HG03378 (cell line): ENCODE data around the gene POMT1.
"Not testable (repeated sequence)": the region's sequence is repeated elsewhere in the genome, so short reads cannot be mapped to it uniquely, and the experiment has no call there.

Experiments
- ATAC-seq: cut with Tn5 transposase; IDR thresholded peaks from one replicate; pipeline ENCODE4 v1.9.1; 2021; ENCODE audit warnings: mild to moderate bottlenecking, moderate library complexity; ENCODE audit not compliant: unreplicated experiment

POMT1 gene

GRCh38 chr9:131502781-131503625 is at the start of gene POMT1:
Gene POMT1 (plus strand): TSS chr9:131502918. CDS start chr9:131504219, 1,301 bp downstream.
- peak; percentile 60 for ATAC-seq

DNA sequence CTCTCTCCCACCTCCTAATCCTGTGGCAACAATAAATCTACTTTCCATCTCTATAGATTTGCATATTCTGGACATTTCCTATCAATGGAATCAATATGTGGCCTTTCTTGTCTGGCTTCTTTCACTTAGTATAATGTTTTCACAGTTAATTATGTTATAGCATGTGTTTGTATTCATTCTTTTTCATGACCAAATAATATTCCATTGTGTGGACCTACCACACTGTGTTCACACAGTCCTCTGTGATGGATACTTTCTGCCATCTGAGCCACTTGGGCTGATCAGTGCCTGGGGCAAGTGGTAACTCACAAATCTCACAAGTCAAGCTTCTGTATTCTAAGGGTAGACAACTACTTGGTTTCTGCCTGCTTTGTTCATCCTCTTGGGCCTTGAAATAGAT is 48.7 kb upstream of the POMT1 start:
- ATAC-seq, result no peak

DNA sequence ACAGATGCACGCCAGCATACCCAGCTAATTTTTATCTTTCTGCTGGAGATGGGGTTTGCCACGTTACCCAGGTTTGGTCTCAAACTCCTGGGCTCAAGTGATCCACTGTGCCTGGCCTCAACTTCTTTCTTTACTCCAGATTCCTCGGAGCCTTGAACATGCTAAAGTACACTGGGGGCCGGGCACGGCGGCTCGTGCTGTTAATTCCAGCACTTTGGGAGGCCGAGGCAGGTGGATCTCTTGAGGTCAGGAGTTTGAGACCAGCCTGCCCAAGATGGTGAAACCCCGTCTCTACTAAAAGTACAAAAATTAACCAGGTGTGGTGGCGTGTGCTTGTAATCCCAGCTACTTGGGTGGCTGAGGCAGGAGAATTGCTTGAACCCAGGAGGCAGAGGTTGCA is 47.1 kb upstream of the POMT1 start:
- ATAC-seq, result not testable (repeated sequence)

GRCh38 chr9:131457746-131458145 is 45.0 kb upstream of the POMT1 start:
- ATAC-seq, result no peak

DNA sequence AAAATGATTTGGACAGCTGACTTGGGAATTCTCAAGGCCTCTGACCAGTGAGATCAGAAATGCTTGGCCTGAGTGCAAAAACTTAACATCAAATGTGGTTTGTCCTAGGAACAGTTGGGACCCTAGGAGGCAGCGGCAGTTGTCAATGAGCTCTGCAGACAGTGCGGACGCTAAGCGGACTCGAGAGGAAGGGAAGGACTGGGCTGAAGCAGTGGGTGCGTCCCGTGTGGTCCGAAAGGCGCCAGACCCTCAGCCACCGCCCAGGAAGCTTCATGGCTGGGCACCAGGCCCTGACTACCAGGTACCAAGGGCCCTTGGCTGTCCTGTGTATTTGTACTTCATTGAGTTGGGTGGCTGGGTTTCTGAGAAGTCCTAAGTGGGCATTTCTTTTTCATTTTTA is 43.7 kb upstream of the POMT1 start:
- no peak for ATAC-seq

GRCh38 chr9:131461166-131461565 is 41.6 kb upstream of the POMT1 start:
- no peak for ATAC-seq

- ATAC-seq, result no peak
Observed at GRCh38 chr9:131464354-131465000, 38.2 kb upstream of the POMT1 start.

DNA sequence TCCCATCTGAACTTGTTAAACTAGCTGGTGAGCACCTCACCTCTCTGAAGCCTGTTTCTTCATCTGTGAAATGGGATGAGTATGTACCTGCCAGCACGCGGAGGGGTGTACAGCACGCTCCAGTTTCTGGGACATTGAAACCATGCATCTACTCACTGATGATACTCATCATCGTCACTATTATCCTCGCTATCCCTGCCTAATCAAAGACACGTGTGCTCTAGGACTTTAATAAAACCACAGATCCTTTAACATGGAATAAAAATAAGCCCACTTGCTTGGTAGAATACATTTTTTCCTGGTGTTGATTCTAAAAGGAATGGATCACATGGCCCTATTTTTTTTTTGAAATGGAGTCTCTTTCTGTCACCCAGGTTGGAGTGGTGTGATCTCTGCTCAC is 37.3 kb upstream of the POMT1 start:
- ATAC-seq, result no peak

DNA sequence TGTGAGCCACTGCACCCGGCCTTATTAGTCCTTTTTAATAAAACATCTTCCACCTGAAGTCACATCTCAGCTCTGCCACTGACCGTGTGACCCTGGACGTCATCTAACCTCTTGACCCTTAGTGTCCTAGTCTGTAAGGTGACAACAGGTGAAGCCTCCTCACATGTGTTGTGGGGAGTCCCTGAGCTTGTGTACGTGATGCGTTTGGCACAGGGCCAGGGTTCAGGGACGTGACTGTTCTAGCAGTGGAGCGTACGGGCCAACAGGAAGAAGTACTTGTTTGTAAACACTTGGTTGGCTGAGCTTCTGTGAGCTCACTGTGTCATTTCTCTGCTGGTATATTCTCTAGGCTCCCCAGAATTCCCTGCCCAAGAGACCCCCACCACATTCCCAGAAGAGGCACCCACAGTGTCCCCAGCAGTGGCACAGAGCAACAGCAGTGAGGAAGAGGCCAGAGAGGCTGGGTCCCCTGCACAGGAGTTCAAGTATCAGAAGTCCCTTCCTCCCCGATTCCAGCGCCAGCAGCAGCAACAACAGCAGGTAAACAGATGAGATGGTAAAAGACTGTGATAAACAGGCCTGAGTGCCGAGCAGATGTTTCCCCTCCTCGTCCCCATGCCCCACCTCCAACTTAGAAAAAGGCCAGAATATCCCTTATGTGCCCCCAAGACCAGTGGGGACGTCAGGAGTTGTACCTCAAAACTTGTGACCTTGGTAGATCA is 35.3 kb upstream of the POMT1 start:
- ATAC-seq, result no peak

DNA sequence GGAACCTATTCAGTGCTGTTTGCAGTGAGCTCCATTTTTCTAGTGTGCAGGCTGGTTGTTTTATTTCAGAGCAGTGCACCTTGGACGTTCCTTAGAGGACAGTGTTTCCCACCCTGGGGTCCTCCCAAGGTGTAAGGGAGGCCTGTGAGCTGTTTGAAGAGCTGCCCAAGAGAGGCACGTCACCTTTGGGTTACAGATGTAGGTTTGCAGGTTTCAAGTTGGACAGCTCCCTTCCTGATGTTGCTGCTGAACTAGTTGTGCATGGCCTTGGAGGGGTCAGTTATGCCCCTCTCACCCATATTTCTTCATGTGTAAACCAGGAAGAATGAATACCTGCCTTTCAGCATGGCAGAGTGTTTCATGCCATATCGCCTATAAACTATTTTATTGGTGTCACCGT is 34.7 kb upstream of the POMT1 start:
- ATAC-seq, result no peak

GRCh38 chr9:131469356-131469755 is 33.4 kb upstream of the POMT1 start:
- no peak for ATAC-seq

DNA sequence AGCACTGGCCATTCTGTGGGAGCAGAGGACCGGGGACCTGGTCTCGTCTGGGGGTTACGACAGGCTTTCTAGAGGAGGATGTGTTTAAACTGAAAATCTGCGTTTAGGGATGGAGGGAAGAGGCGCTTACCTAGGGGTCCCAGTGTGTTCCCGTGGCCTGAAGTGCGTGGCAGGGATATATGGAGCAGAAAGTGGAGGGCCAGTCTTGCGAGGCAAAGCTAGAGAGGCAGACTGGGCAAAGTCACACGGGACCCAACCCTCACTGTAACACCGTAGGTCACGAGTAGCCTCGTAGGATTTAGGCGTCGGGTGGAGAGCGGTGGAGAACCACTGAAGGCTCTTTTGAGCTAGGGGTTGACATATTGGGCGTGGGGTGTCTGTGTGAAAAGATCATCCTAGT is 32.8 kb upstream of the POMT1 start:
- no peak for ATAC-seq

GRCh38 chr9:131470581-131470991 is 32.1 kb upstream of the POMT1 start:
- ATAC-seq, result no peak

DNA sequence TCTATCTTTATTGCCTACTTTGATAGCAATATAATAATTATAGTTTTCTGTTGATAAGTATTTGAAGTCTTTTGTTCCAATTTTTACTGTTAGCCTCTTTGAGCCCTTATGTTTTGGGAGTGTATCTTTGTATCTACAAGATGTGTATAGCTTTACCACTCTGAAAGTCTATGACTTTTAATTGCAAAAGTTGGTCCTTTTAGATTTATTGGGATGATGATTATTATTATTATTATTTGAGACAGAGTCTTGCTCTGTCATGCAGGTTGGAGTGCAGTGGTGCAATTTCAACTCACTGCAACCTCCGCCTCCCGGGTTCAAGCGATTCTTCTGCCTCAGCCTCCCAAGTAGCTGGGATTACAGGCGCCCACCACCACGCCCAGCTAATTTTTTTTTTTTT is 30.6 kb upstream of the POMT1 start:
- ATAC-seq, result not testable (repeated sequence)

- ATAC-seq, result no peak
Observed at GRCh38 chr9:131473198-131473885, 29.4 kb upstream of the POMT1 start.

- no peak for ATAC-seq
Observed at GRCh38 chr9:131473891-131474290, 28.8 kb upstream of the POMT1 start.

- ATAC-seq, result no peak
Observed at GRCh38 chr9:131474711-131475110, 28.0 kb upstream of the POMT1 start.

DNA sequence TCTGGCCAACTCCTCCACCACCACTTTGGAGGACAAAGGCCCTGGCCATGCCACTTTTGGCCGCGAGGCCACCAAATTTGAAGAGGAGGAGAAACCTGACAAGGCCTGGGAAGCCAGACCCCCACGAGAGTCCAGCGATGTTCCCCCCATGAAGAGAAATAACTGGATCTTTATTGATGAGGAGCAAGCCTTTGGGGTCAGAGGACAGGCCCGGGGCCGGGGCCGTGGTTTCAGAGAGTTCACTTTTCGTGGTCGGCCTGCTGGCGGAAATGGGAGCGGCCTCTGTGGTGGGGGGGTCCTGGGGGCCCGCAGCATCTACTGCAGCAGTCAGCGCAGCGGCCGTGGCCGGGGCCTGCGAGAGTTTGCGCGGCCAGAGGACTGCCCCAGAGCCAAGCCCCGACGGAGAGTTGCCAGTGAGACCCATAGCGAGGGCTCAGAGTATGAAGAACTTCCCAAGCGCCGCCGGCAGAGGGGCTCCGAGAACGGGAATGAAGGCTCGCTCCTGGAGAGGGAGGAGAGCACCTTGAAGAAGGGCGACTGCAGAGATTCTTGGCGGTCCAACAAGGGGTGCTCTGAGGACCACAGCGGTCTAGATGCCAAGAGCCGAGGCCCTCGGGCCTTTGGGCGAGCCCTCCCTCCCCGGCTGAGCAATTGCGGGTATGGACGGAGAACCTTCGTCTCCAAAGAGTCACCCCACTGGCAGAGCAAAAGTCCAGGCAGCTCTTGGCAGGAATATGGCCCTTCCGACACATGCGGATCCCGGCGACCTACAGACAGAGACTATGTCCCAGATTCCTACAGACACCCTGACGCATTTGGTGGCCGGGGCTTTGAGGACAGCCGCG is 27.4 kb upstream of the POMT1 start:
- no peak for ATAC-seq

DNA sequence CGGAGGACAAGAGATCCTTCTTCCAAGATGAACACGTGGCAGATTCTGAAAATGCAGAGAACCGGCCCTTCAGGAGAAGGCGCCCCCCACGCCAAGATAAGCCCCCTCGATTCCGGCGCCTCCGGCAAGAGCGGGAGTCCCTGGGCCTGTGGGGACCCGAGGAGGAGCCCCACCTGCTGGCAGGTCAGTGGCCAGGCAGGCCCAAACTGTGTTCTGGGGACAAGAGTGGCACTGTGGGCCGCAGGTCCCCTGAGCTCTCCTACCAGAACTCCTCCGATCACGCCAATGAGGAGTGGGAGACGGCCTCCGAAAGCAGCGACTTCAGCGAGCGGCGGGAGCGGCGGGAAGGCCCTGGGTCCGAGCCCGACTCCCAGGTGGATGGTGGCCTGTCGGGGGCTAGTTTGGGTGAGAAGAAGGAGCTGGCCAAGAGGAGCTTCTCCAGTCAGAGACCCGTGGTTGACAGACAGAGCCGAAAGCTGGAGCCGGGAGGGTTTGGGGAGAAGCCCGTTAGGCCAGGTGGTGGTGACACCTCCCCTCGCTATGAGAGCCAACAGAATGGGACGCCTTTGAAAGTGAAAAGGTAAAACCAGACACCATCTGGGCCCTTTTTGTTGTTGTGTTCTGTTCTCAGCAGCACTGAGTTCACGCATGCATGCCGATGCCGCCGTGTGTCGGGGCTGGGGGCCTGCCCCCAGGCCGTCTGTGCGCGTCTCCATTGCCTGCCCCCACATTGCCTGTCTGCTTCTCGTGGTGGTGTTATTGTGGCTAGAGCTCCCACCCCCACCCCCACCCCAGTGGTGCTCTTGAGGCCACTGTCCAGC is 26.6 kb upstream of the POMT1 start:
- ATAC-seq, result no peak
